ENCODE measurements around the gene MCC. TPM values are rescaled to one million over a fixed set of nuclear protein-coding genes. Genes with fewer than 3 reads are reported as not detected.

The MCC gene
- total RNA-seq, 1 experiment from 2014 or later: 7.6 TPM

GRCh38 chr5:113295111-113295539 lies 193.1 kb downstream of the MCC start:
- TF ChIP-seq CTCF (conservative IDR thresholded peaks at IDR 0.05): no peak
- H3K27ac Mint-ChIP-seq: peak overlapping the region in 1 of 3 experiments; percentile 92; a peak in 1 of 7 replicates
- Histone ChIP-seq H4K5ac (ENCODE audit: insufficient read length, low read depth, low read length) (no peak overlapping the region), H2BK5ac (ENCODE audit: insufficient read length, low read length) (no peak overlapping the region), H2BK15ac (ENCODE audit: low read depth, low read length) (no peak overlapping the region), H2BK20ac (ENCODE audit: low read depth, low read length, poor library complexity, severe bottlenecking) (no peak overlapping the region), H3K4ac (ENCODE audit: low read depth, low read length) (no peak overlapping the region), H4K91ac (ENCODE audit: insufficient read length, low read depth, low read length) (no peak overlapping the region), H3K27me3 (ENCODE audit: insufficient read depth, low read length) (peaks cover 2% of the 10 kb centered on the region; the same call in 1 of the 2 replicates), H3K27ac (ENCODE audit: insufficient read length, low read depth, low read length) (no peak overlapping the region), H2BK12ac (ENCODE audit: insufficient read length, low read depth, low read length) (no peak overlapping the region), H2AK5ac (ENCODE audit: insufficient read length, low read length) (no peak overlapping the region), H3K9ac (ENCODE audit: extremely low read depth, insufficient read length, low read length) (no peak overlapping the region), H3K14ac (ENCODE audit: insufficient read depth, low read length) (no peak overlapping the region), H3K23ac (ENCODE audit: insufficient read length, low read depth, low read length) (no peak overlapping the region), H3K23me2 (ENCODE audit: insufficient read length, low read depth, low read length, poor library complexity, severe bottlenecking) (peaks cover 24% of the 10 kb centered on the region), H3K9me3 (ENCODE audit: control insufficient read depth, low read depth, low read length) (no peaks in the 10 kb centered on the region), H3K56ac (ENCODE audit: insufficient read length, low read depth, low read length) (no peak overlapping the region), H3T11ph (ENCODE audit: low read length) (no peak overlapping the region), H2BK120ac (ENCODE audit: low read depth, low read length, poor library complexity, severe bottlenecking) (no peak overlapping the region), H3K4me1 (ENCODE audit: insufficient read depth, low read length) (peaks cover 15% of the 10 kb centered on the region), H3K18ac (ENCODE audit: insufficient read length, low read depth, low read length) (no peak overlapping the region), H4K20me1 (ENCODE audit: control insufficient read depth, insufficient read depth, insufficient read length) (no peaks in the 10 kb centered on the region), H3K79me1 (ENCODE audit: insufficient read depth, low read depth, low read length, poor library complexity, severe bottlenecking) (no peaks in the 10 kb centered on the region), H3K79me2 (ENCODE audit: insufficient read depth, low read length) (peaks cover 3% of the 10 kb centered on the region; the same call in 1 of the 2 replicates), H3K4me2 (ENCODE audit: insufficient read depth, insufficient read length, low read length) (peak overlapping the region; percentile 99), H2AFZ (ENCODE audit: low read length) (no peak overlapping the region), H4K8ac (replicated peaks; ENCODE audit: insufficient read length, low read depth, low read length) (no peak overlapping the region)
- H3K9me3 Mint-ChIP-seq: no peaks in the 10 kb centered on the region
- DNase-seq: no peak
- H3K36me3 Mint-ChIP-seq (ENCODE audit: insufficient read depth in 1 of 3, low read depth in 3 of 3): no peaks in the 10 kb centered on the region
- no CpG with 5 or more reads among the region's 8 CpGs for WGBS (ENCODE audit: extremely low coverage, insufficient read length, low lambda C conversion rate)
- peaks cover 42 to 49% of the 10 kb centered on the region in 2 experiments for H3K4me1 Mint-ChIP-seq
- peaks cover 43% of the 10 kb centered on the region for H3K27me3 Mint-ChIP-seq (ENCODE audit: low read depth)
- H3K4me3 Mint-ChIP-seq: peak overlapping the region; percentile 85 to 97

Measured in H9 (cell line).